Measurements from ENCODE around the gene ABLIM2.

The ABLIM2 gene

GRCh38 chr4:8123389-8123788 is 35.2 kb downstream of the ABLIM2 start:
- in situ Hi-C loops (cut with HindIII; ENCODE audit: low sequenced_read_pairs) = no loop called here

DNA sequence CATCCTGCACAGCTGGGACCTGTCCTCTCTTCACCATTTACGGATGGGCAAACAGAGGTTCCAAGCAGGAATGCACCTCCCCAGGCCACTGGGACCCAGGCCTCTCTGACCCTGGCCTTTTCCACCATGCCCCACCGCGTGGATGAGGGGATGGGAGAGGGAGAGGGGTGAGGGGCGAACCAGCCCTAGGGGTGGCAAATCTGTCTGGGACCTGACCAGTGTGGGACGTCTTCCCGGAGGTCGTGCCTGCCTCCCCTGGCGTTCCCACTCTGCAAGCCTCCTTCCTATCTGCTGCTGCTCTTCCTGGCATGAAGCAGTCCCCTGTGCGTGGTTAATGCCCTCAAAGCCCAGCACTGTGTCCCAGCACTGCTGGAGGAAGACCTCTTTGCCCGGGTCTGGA is 35.9 kb downstream of the ABLIM2 start:
- in situ Hi-C loops (cut with HindIII; ENCODE audit: low sequenced_read_pairs) = no loop called here

- in situ Hi-C loops (cut with HindIII; ENCODE audit: low sequenced_read_pairs) = no loop called here
Measured at GRCh38 chr4:8121292-8122015, 37.2 kb downstream of the ABLIM2 start.

DNA sequence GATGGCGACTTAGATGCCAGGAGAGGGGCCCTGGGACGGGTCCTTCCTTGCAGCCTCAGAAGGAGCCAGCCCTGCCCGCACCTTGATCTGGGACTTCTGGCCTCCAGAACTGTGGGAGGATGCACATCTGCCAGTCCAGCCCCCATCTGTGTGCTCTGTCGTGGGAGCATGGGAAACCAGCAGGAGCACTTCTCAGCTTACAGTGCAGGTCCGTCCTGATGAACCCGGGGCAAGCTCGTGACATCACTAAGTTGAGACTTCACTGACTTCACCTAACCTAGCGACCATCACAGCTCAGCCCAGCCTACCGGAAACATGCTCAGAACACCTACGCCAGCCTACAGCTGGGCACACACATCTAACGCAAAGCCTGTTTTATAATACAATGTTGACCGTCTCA is 38.1 kb downstream of the ABLIM2 start:
- in situ Hi-C loops (cut with HindIII; ENCODE audit: low sequenced_read_pairs) = no loop called here

- in situ Hi-C loops (cut with HindIII; ENCODE audit: low sequenced_read_pairs) = no loop called here
Measured at GRCh38 chr4:8119877-8120276, 38.7 kb downstream of the ABLIM2 start.

DNA sequence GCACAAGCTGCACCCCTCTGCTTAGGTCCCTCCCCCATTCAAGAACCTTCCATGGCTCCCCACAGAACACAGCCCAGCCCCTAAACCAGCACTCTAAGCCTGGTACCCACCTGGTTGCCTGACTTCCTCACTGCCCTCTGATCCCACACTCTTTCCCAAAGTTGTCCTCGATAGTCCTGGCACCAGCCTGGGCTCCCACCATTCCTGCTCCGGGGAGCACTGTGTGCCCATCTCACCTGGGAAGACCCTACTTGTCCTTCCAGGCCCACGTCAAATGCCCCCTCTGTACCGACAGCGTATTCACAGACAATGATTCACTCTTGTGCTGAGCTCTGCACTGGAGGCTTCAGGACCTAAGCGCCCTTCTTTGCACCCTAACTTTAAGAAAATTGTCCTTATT is 40.1 kb downstream of the ABLIM2 start:
- in situ Hi-C loops (cut with HindIII; ENCODE audit: low sequenced_read_pairs) = no loop called here

DNA sequence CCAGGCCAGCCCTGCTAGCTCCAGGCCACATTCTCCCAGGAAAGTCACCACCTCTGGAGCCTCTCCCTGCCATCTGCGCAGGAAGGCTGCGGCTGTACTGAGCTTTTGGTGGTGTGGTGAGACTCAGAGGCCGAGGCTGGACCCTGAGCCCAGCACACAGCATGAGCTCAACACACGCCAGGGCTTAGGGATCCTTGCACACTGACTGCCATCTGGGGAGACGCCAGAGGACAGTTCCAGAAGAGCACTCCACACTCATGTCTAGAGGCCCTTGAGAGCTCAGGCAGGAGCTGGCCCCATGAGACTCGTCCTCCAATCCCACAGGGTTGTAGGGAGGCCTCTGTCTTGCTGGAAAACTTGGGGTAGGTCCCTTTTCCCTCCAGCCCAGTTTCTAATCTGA is 40.6 kb downstream of the ABLIM2 start:
- in situ Hi-C loops (cut with HindIII; ENCODE audit: low sequenced_read_pairs) = no loop called here

- in situ Hi-C loops (cut with HindIII; ENCODE audit: low sequenced_read_pairs) = no loop called here
Measured at GRCh38 chr4:8117278-8117682, 41.3 kb downstream of the ABLIM2 start.

DNA sequence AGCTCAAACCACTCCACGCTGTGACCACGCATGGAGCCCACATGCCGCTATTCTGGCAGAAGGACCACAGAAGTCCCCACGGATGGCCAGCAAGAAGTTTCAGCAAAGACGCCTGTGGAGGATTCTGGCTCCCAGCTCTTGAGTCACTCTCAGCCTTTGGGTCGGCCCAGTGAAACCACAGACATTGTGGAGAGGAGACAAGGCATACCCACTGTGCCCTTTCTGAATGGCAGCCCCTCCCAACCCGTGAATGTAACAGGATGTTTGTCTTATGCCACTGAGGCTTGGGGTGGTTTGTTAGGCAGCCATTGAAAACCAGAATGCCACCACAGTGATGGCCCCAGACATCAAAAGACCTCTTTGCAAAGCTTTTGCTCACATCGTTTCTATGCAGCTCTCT is 42.7 kb downstream of the ABLIM2 start:
- in situ Hi-C loops (cut with HindIII; ENCODE audit: low sequenced_read_pairs) = no loop called here

DNA sequence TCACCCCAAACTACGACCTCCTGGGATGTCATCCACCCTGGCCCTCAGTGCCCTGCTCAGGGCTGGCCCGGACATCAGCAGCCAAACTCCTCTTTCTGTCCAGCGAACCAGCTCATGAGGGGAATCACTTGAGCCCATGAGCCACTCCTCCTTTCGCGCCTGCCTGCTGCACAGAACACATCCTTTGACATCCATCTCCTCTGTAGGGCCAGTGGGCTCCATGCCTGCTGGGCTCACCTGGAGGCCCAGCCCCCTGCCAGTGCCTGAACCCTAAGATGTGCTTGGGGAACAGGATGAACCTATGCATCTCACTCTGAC is 43.5 kb downstream of the ABLIM2 start:
- in situ Hi-C loops (cut with HindIII; ENCODE audit: low sequenced_read_pairs) = no loop called here

DNA sequence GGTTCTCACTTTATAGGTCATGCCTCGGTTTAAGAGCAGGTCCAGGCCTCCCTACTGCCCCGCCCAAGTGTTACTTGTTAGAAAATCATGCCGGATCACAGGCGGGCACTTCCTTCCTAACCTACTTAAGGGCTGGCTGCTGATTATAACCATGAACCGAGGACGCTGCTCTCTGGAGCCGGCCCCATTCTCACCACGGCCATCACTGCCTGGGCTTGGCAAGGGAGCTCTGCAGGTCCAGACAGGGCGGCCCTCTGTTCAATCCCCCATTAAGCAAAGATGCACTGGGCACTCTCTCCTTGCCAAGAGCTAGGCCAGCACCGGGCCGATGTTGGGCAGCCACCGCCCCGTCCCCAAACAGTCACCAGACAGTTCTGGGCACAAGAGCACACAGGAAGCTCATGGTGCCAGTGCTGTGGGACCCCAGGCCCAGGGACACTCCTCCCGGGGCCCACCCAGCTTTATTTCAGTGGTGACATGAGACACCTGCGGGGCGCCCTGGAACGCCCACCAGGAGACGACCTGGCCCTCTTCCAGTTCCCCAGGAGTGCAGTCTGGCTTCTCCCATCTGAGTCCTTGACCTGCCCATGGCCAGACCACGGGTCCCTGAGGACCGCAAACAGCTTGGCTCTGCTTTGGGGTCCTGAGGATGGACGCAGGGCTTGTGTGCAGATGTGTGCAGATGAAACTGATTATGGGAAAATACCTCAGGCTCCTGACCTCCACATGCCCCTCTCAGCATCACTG is 44.0 kb downstream of the ABLIM2 start:
- in situ Hi-C loops (cut with HindIII; ENCODE audit: low sequenced_read_pairs) = no loop called here

GRCh38 chr4:8113611-8114377 is 44.8 kb downstream of the ABLIM2 start:
- in situ Hi-C loops (cut with HindIII; ENCODE audit: low sequenced_read_pairs) = no loop called here

DNA sequence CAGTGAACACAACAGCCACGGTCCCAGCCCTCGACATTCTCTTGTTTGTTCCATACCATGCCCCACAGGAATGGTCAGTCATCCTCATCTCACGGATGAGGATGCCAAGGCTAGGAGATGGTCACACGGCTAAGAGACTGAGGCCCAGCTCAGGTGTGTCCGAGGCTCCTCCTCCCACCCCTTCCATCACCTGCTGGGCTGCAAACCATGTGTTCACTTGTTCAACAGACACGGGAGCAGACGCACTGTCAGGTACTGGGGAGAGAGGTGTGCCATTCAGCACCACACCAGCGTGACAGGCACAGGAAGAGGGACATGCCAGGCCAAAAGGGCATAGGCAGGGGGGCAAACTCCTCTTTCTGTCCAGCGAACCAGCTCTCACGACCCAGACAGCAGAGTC is 45.9 kb downstream of the ABLIM2 start:
- in situ Hi-C loops (cut with HindIII; ENCODE audit: low sequenced_read_pairs) = no loop called here

- in situ Hi-C loops (cut with HindIII; ENCODE audit: low sequenced_read_pairs) = no loop called here
Measured at GRCh38 chr4:8112036-8112576, 46.5 kb downstream of the ABLIM2 start.

DNA sequence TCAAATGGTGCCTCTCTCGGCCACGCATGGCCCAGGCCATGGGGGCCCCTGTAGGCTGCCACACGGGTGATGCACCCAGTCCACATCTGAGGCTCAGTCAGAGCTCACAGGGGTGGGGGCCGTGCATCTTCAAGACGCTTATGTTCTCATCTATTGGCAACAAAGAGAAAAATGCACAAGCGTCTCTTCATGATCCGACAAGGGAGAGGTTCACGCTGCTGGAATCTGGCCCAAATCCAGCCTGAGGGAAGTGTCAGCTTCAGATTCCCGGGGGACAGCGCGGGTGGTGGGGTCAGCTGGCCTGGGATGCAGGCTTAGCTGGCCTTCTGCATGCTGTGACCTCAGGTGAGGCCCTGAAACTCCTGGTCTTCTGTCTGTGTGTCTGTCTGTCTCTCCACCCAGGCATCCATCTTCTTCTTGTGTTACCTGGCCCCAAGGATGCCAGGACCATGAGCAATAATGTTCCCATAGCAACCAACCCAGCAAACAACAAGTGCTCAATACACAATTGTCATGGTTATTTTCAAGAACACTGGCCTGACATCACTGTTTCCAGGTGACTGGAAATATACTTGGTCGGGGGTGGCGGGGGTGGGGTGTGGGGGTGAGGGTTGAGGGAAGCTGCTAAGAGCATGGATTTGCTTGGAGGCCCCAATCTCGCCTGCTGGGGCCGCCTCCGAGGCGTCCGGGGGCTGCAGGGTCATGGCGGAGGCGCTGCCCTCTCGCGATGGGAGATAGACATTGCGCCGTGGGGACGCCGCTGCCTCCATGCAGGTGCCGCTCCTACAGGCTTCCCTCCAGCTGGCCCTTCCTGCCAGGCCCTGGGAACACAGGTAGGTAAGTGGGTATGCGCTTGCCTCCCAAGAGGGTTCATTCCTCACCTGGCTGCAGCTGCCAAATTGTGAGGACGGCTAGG is 48.3 kb downstream of the ABLIM2 start:
- in situ Hi-C loops (cut with HindIII; ENCODE audit: low sequenced_read_pairs) = no loop called here

DNA sequence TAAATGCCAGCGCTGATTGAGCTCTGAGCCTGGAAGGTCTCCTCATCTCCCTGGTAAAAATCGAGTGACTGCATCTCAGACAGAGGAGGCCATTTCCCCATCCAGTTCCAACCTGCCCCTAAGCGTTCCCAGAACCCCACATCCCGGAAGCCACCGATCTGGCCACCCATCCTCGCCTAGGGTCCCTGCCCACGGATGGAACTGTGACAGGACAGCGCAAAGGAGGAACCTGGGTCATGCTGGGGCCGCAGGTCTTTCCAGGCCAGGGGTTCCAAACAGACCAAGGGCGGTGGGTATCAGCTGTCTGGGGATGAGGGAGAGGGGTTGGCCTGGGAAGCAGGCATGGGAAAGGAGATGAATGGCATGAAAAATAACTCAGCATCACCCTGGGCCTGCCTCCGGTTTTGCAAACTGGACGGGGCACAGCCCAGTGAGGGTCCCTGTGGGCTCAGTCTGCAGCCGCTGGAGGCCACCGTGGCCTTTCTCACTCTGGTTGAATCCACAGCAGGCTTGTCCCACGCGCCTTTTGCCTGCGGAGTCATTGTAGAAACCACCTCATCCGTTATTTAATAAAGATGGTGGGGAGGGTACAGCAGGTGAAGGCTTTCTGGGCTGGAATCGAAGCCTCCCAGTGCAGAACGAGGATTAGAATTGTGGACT is 49.1 kb downstream of the ABLIM2 start:
- in situ Hi-C loops (cut with HindIII; ENCODE audit: low sequenced_read_pairs) = no loop called here

DNA sequence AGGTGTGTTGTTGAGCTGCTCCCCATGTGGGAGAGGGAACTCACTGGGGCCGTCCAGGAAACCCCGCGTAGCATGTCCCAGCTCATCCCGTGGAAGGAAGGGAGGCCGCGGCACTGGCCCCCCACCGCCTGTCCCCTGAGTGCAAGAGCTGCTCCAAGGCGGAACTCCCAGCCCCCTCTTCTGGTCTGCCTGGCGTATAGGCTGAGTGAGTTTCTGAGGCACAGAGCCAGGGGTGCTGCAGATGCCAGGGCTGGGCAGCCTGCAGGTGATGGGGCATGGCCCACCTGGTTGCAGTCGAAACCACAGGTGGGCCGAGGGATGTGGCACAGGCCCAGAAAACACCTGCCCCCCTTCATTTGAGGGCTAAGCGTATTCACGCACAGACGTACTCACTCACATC is 49.6 kb downstream of the ABLIM2 start:
- in situ Hi-C loops (cut with HindIII; ENCODE audit: low sequenced_read_pairs) = no loop called here

DNA sequence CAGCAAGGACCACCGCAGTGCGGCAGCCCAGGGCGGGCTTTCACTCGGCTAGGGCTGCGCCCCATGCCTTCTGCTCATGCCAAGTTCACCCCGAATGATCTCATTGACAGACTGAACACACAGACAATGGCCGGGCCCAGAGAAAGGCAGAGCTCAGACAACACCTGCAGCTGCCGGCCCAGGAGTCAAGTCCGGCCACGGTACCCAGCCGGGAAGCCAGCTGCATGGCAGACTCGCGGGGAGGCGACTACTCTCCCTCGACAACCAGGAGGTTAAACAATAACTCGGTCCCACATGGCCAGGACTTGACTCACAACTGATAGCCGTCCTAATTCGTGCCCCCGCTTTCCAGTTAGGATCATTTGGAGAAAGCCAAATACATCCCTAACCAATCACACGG is 50.4 kb downstream of the ABLIM2 start:
- in situ Hi-C loops (cut with HindIII; ENCODE audit: low sequenced_read_pairs) = no loop called here

- in situ Hi-C loops (cut with HindIII; ENCODE audit: low sequenced_read_pairs) = no loop called here
Measured at GRCh38 chr4:8107146-8107657, 51.4 kb downstream of the ABLIM2 start.

DNA sequence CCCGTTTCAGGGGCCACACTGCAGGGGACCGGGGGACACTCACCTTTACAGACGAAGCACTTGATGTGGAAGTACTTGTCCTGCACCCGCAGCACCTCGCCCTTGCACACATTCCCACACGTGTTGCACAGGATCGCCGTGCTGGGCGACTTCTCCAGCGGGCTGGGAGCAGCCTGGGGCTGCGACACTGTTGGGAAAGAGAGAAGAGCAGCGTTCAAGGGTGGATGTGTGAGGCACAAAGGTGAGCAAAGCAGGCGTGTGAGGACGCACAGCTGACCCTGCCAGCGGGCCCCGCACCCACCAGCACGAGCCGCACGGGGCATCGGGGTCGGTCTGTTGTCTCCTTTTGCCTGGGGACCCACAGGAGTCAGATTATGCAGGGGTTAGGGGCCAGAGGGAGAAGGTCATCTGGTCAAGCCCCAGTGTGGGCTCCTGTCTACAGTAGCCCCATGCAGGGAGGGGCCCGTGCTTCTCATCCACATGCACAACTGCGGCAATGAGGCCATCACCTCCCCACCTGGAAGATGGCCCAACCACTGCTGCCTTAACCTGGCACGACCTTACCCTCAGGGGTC is 52.1 kb downstream of the ABLIM2 start:
- in situ Hi-C loops (cut with HindIII; ENCODE audit: low sequenced_read_pairs) = no loop called here
